Loucy (cell line): ENCODE results near the gene NOTCH2.

Experiments
- CTCF ChIP-seq: fragments of 200-600 bp; sonication (generic); conservative IDR thresholded peaks from 2 replicates; pipeline ENCODE4 v1.5.1; 2014; ENCODE audit warnings: mild to moderate bottlenecking, antibody characterized with exemption, low read length
- EZH2phosphoT487 ChIP-seq: fragments of 200-600 bp; IDR thresholded peaks from 2 replicates; pipeline ENCODE4 v1.6.1; 2018; ENCODE audit warnings: antibody characterized with exemption, mild to moderate bottlenecking, moderate library complexity, borderline replicate concordance

- TF ChIP-seq CTCF (no peak), EZH2phosphoT487 (no peak)
These were observed 176.1 kb downstream of the NOTCH2 start for GRCh38 chr1:119893238-119893791.
